Measurements from ENCODE around the gene FOXD4L4.
"Not testable (repeated sequence)": the region's sequence is repeated elsewhere in the genome, so short reads cannot be mapped to it uniquely, and the experiment has no call there.

Gene FOXD4L4

GRCh38 chr9:65737096-65737564 lies at the start of gene FOXD4L4:
Gene FOXD4L4, plus strand, starts transcription at chr9:65737146. Its CDS starts 0 bp downstream, at chr9:65737146.
- DNase-seq (ENCODE audit: extremely low spot score); CTCF ChIA-PET; POLR2A ChIA-PET: not testable (repeated sequence)

- POLR2A ChIA-PET; DNase-seq (ENCODE audit: extremely low spot score); CTCF ChIA-PET: not testable (repeated sequence)
These were observed 33.4 kb upstream of the FOXD4L4 start for GRCh38 chr9:65703550-65703949.

DNA sequence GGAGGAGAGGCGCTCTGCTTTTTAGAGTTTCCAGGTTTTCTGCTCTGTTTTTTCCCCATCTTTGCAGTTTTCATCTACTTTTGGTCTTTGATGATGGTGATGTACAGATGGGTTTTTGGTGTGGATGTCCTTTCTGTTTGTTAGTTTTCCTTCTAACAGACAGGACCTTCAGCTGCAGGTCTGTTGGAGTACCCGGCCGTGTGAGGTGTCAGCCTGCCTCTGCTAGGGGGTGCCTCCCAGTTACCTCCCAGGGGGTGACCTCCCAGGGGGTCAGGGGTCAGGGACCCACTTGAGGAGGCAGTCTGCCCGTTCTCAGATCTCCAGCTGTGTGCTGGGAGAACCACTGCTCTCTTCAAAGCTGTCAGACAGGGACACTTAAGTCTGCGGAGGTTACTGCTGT lies 22.5 kb upstream of the FOXD4L4 start:
- POLR2A ChIA-PET; DNase-seq (ENCODE audit: extremely low spot score); CTCF ChIA-PET: not testable (repeated sequence)

GRCh38 chr9:65738133-65738532 lies 1.2 kb downstream of the FOXD4L4 start:
- CTCF ChIA-PET; POLR2A ChIA-PET; DNase-seq (ENCODE audit: extremely low spot score): not testable (repeated sequence)

All from HEK293T (cell line).